GM23338 (cell line): ENCODE data around the gene MAPK12. TPM values are rescaled to one million over a fixed set of nuclear protein-coding genes. Genes with fewer than 3 reads are reported as not detected.

ENCODE experiments used
- ATAC-seq: fragments of 200-7000 bp; cut with Tn5 transposase; 3 replicates; pipeline ENCODE4 v1.9.1; 2020
- DNase-seq: peaks from one replicate; pipeline ENCODE4 v3.0.0-alpha.2; 2015; ENCODE audit warnings: low spot score
- H2AFZ ChIP-seq: fragments of 200-600 bp; sonication (generic); 2 replicates; pipeline ENCODE4 v1.8.0; 2016; ENCODE audit warnings: antibody characterized with exemption, mild to moderate bottlenecking, moderate library complexity
- H3F3A ChIP-seq: fragments of 200-600 bp; sonication (generic); replicated peaks from 2 replicates; pipeline ENCODE4 v1.8.0; 2017; ENCODE audit warnings: antibody characterized with exemption, mixed run types, low read depth
- H3K27ac ChIP-seq: fragments of 200-600 bp; sonication (generic); 2 replicates; pipeline ENCODE4 v1.6.1; 2016; ENCODE audit warnings: low read depth
- H3K27me3 ChIP-seq: fragments of 200-600 bp; sonication (generic); 2 replicates; pipeline ENCODE4 v1.8.0; 2016; ENCODE audit warnings: mild to moderate bottlenecking, mixed run types, moderate library complexity; ENCODE audit not compliant: insufficient read depth
- H3K36me3 ChIP-seq: fragments of 200-600 bp; sonication (generic); 2 replicates; pipeline ENCODE4 v1.8.0; 2016; ENCODE audit warnings: mild to moderate bottlenecking; ENCODE audit not compliant: insufficient read depth
- H3K4me1 ChIP-seq: fragments of 200-600 bp; sonication (generic); 2 replicates; pipeline ENCODE4 v1.8.0; 2016; ENCODE audit warnings: mild to moderate bottlenecking, moderate library complexity; ENCODE audit not compliant: insufficient read depth
- H3K4me2 ChIP-seq: fragments of 200-600 bp; sonication (generic); 2 replicates; pipeline ENCODE4 v1.7.1; 2017; ENCODE audit warnings: mixed run types
- H3K4me3 ChIP-seq: fragments of 200-600 bp; sonication (generic); 2 replicates; pipeline ENCODE4 v1.6.1; 2016; ENCODE audit warnings: mixed run types
- H3K79me2 ChIP-seq: fragments of 200-600 bp; sonication (generic); replicated peaks from 2 replicates; pipeline ENCODE4 v1.8.0; 2017; ENCODE audit warnings: mild to moderate bottlenecking; ENCODE audit not compliant: insufficient read depth
- H3K9me2 ChIP-seq: fragments of 200-600 bp; sonication (generic); 2 replicates; pipeline ENCODE4 v1.8.0; 2017; ENCODE audit not compliant: insufficient read depth
- H4K20me1 ChIP-seq: fragments of 200-600 bp; sonication (generic); replicated peaks from 2 replicates; pipeline ENCODE4 v1.8.0; 2017; ENCODE audit warnings: mild to moderate bottlenecking; ENCODE audit not compliant: insufficient read depth
- H3K27ac Mint-ChIP-seq: 2 replicates; pipeline ENCODE4 v1.8.0; 2020; ENCODE audit warnings: inconsistent platforms, mild to moderate bottlenecking, moderate library complexity, mixed read lengths
- H3K27me3 Mint-ChIP-seq: 3 replicates; pipeline ENCODE4 v1.8.0; 2022; ENCODE audit warnings: low read depth, mild to moderate bottlenecking, moderate library complexity, mixed read lengths, inconsistent platforms; ENCODE audit not compliant: insufficient read depth, poor library complexity
- H3K36me3 Mint-ChIP-seq: 3 replicates; pipeline ENCODE4 v1.8.0; 2021; ENCODE audit warnings: low read depth, mild to moderate bottlenecking, inconsistent platforms, moderate library complexity, mixed read lengths
- H3K4me1 Mint-ChIP-seq: 3 replicates; pipeline ENCODE4 v1.8.0; 2020; ENCODE audit warnings: mild to moderate bottlenecking, inconsistent platforms, mixed read lengths
- H3K4me3 Mint-ChIP-seq: 3 replicates; pipeline ENCODE4 v1.8.0; 2021; ENCODE audit warnings: moderate library complexity, mild to moderate bottlenecking, inconsistent platforms, mixed read lengths
- H3K9me3 Mint-ChIP-seq: 3 replicates; pipeline ENCODE4 v1.8.0; 2020; ENCODE audit warnings: moderate library complexity, mild to moderate bottlenecking, inconsistent platforms, mixed read lengths
- CREB1 ChIP-seq: fragments of 250-450 bp; sonication (Bioruptor Pico); IDR thresholded peaks from 2 replicates; pipeline ENCODE4 v1.5.0; 2020; ENCODE audit warnings: low read depth, mild to moderate bottlenecking, moderate library complexity
- EZH2 ChIP-seq: fragments of 200-600 bp; sonication (generic); IDR thresholded peaks from one replicate; pipeline ENCODE4 v1.8.0; 2017; ENCODE audit warnings: antibody characterized with exemption, mild to moderate bottlenecking, low read depth; ENCODE audit not compliant: unreplicated experiment
- JUNB ChIP-seq: IDR thresholded peaks from one replicate; pipeline ENCODE4 v1.6.1; 2016; ENCODE audit warnings: antibody characterized with exemption; ENCODE audit not compliant: unreplicated experiment
- NANOG ChIP-seq: IDR thresholded peaks from 2 replicates; pipeline ENCODE4 v1.6.1; 2016; ENCODE audit warnings: antibody characterized with exemption, borderline replicate concordance
- STAT1 ChIP-seq: IDR thresholded peaks from one replicate; pipeline ENCODE4 v1.6.1; 2016; ENCODE audit warnings: antibody characterized with exemption; ENCODE audit not compliant: unreplicated experiment
- ZNF114 ChIP-seq: fragments of 250-450 bp; sonication (Bioruptor Pico); IDR thresholded peaks from 2 replicates; pipeline ENCODE4 v1.5.0; 2020; ENCODE audit warnings: mild to moderate bottlenecking, moderate library complexity
- ZNF331 ChIP-seq: fragments of 250-450 bp; sonication (Bioruptor Pico); IDR thresholded peaks from 2 replicates; pipeline ENCODE4 v1.5.0; 2020; ENCODE audit warnings: low read depth, mild to moderate bottlenecking, moderate library complexity
- polyA plus RNA-seq: library from polyadenylated mRNA; unstranded; fragments of >200 nt; fragmentation: Nextera tagmentation; extraction: Ambion mirVana; gene quantifications from 2 replicates; pipeline ENCODE4 v1.2.1, GENCODE V29; 2016
- total RNA-seq: library from RNA; depleted of rRNA; stranded (reverse); fragments of >200 nt; shearing (Covaris generic); gene quantifications from 2 replicates; pipeline ENCODE4 v1.2.3, GENCODE V29; 2014
- TF ChIP-seq, protein P1 (sequence below), 2 experiments: fragments of 200-600 bp in 1 of 2; sonication (generic) in 1 of 2; conservative IDR thresholded peaks; 2 replicates each; pipeline versions ENCODE4 v1.5.1 to v1.6.1; 2016 to 2017; ENCODE audit warnings: antibody characterized with exemption in 2 of 2, low read depth in 2 of 2, mild to moderate bottlenecking in 2 of 2, moderate library complexity in 1 of 2
- TF ChIP-seq, protein P2 (sequence below): IDR thresholded peaks from one replicate; pipeline ENCODE4 v1.6.1; 2018; ENCODE audit warnings: antibody characterized with exemption; ENCODE audit not compliant: unreplicated experiment
- TF ChIP-seq, protein P3 (sequence below): IDR thresholded peaks from 2 replicates; pipeline ENCODE4 v1.6.1; 2016; ENCODE audit warnings: antibody characterized with exemption
- TF ChIP-seq, protein P4 (sequence below): fragments of 250-450 bp; sonication (Bioruptor Pico); IDR thresholded peaks from 2 replicates; pipeline ENCODE4 v1.5.0; 2020; ENCODE audit warnings: mild to moderate bottlenecking, moderate library complexity

Gene MAPK12
- total and polyA plus RNA-seq, 2 experiments from 2014 or later: 10.4 to 26.1 TPM

DNA sequence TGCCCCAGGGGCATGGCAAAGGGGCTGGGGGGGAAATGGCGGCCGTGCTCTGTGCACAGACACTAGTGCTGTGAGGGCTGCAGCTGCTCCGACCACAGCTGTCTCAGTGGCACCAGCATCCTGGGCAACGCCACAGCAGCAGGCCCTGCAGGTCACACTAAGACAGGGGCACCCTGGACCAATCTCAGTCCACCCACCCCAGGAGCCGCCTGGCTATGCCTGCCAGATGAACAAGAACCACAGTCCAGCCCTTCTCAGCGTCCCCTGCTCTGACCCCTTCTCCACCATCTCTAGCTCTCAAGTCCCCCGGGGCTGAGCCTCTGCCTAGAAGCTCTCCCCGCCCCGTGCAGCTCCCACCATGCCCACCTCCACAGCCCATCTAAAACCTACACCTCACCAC lies 33.1 kb downstream of the MAPK12 start (continued):
- TF ChIP-seq, protein P1, sequence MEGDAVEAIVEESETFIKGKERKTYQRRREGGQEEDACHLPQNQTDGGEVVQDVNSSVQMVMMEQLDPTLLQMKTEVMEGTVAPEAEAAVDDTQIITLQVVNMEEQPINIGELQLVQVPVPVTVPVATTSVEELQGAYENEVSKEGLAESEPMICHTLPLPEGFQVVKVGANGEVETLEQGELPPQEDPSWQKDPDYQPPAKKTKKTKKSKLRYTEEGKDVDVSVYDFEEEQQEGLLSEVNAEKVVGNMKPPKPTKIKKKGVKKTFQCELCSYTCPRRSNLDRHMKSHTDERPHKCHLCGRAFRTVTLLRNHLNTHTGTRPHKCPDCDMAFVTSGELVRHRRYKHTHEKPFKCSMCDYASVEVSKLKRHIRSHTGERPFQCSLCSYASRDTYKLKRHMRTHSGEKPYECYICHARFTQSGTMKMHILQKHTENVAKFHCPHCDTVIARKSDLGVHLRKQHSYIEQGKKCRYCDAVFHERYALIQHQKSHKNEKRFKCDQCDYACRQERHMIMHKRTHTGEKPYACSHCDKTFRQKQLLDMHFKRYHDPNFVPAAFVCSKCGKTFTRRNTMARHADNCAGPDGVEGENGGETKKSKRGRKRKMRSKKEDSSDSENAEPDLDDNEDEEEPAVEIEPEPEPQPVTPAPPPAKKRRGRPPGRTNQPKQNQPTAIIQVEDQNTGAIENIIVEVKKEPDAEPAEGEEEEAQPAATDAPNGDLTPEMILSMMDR (conservative IDR thresholded peaks at IDR 0.05; ENCODE audit: low read depth in 2 of 2): no peak
- TF ChIP-seq STAT1: no peak
- TF ChIP-seq CREB1 (CRISPR knock-in tag): no peak
- TF ChIP-seq JUNB: no peak
- TF ChIP-seq, protein P2, sequence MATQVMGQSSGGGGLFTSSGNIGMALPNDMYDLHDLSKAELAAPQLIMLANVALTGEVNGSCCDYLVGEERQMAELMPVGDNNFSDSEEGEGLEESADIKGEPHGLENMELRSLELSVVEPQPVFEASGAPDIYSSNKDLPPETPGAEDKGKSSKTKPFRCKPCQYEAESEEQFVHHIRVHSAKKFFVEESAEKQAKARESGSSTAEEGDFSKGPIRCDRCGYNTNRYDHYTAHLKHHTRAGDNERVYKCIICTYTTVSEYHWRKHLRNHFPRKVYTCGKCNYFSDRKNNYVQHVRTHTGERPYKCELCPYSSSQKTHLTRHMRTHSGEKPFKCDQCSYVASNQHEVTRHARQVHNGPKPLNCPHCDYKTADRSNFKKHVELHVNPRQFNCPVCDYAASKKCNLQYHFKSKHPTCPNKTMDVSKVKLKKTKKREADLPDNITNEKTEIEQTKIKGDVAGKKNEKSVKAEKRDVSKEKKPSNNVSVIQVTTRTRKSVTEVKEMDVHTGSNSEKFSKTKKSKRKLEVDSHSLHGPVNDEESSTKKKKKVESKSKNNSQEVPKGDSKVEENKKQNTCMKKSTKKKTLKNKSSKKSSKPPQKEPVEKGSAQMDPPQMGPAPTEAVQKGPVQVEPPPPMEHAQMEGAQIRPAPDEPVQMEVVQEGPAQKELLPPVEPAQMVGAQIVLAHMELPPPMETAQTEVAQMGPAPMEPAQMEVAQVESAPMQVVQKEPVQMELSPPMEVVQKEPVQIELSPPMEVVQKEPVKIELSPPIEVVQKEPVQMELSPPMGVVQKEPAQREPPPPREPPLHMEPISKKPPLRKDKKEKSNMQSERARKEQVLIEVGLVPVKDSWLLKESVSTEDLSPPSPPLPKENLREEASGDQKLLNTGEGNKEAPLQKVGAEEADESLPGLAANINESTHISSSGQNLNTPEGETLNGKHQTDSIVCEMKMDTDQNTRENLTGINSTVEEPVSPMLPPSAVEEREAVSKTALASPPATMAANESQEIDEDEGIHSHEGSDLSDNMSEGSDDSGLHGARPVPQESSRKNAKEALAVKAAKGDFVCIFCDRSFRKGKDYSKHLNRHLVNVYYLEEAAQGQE: no peak
- no peak for TF ChIP-seq EZH2
- no peak for TF ChIP-seq ZNF114 (CRISPR knock-in tag)
- TF ChIP-seq ZNF331: no peak

DNA sequence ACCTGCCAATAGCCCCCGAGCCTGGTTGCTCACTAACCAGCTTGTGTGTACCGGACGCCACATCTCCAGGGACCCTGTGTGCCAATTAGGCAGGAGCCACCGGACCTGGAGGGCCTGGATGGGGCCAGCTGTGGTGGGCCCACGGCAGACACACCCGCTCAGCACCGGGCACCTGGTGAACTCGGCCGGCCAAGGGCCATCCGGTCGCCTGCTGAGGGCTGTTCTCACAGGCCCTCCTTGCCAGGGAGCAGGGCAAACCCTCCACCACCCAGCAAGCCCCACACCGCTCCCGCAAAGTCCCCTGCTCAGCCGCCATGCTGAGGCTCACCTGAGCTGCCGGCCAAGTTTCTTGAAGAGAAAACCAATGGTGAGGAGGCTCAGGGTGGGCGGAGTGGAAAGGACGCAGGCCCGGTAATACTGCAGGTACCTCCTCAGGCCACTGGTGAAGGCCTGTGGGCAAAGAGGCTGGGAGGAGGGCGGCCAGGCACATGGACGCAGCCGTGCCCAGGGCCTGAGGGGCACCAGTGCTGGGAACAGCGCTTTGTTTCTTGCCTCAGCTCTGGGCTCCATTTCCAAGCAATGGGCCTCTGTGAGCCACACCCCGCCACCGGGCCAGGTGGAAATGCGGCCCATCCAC lies 33.8 kb downstream of the MAPK12 start:
- no peaks in the 10 kb centered on the region for H3K9me2 ChIP-seq
- Mint-ChIP-seq H3K36me3 (peaks cover 18% of the 10 kb centered on the region), H3K27me3 (peaks cover 7% of the 10 kb centered on the region), H3K4me3 (no peak overlapping the region), H3K9me3 (no peaks in the 10 kb centered on the region), H3K27ac (no peak overlapping the region), H3K4me1 (no peaks in the 10 kb centered on the region)
- H3K36me3 ChIP-seq: no peaks in the 10 kb centered on the region
- H3K79me2 ChIP-seq: no peaks in the 10 kb centered on the region
- DNase-seq: no peak
- no peak overlapping the region for H2AFZ ChIP-seq
- H3K27ac ChIP-seq: no peak overlapping the region
- H3K4me2 ChIP-seq: no peak overlapping the region
- H3K4me1 ChIP-seq: no peaks in the 10 kb centered on the region
- no peaks in the 10 kb centered on the region for H3K27me3 ChIP-seq
- no peak overlapping the region for H3K4me3 ChIP-seq
- H4K20me1 ChIP-seq: peaks cover 9% of the 10 kb centered on the region
- no peak for ATAC-seq
- no peaks in the 10 kb centered on the region for H3F3A ChIP-seq
- no peak for TF ChIP-seq STAT1
- no peak for TF ChIP-seq JUNB
- no peak for TF ChIP-seq CREB1 (CRISPR knock-in tag)
- TF ChIP-seq, protein P3, sequence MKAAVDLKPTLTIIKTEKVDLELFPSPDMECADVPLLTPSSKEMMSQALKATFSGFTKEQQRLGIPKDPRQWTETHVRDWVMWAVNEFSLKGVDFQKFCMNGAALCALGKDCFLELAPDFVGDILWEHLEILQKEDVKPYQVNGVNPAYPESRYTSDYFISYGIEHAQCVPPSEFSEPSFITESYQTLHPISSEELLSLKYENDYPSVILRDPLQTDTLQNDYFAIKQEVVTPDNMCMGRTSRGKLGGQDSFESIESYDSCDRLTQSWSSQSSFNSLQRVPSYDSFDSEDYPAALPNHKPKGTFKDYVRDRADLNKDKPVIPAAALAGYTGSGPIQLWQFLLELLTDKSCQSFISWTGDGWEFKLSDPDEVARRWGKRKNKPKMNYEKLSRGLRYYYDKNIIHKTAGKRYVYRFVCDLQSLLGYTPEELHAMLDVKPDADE: no peak
- TF ChIP-seq, protein P4, sequence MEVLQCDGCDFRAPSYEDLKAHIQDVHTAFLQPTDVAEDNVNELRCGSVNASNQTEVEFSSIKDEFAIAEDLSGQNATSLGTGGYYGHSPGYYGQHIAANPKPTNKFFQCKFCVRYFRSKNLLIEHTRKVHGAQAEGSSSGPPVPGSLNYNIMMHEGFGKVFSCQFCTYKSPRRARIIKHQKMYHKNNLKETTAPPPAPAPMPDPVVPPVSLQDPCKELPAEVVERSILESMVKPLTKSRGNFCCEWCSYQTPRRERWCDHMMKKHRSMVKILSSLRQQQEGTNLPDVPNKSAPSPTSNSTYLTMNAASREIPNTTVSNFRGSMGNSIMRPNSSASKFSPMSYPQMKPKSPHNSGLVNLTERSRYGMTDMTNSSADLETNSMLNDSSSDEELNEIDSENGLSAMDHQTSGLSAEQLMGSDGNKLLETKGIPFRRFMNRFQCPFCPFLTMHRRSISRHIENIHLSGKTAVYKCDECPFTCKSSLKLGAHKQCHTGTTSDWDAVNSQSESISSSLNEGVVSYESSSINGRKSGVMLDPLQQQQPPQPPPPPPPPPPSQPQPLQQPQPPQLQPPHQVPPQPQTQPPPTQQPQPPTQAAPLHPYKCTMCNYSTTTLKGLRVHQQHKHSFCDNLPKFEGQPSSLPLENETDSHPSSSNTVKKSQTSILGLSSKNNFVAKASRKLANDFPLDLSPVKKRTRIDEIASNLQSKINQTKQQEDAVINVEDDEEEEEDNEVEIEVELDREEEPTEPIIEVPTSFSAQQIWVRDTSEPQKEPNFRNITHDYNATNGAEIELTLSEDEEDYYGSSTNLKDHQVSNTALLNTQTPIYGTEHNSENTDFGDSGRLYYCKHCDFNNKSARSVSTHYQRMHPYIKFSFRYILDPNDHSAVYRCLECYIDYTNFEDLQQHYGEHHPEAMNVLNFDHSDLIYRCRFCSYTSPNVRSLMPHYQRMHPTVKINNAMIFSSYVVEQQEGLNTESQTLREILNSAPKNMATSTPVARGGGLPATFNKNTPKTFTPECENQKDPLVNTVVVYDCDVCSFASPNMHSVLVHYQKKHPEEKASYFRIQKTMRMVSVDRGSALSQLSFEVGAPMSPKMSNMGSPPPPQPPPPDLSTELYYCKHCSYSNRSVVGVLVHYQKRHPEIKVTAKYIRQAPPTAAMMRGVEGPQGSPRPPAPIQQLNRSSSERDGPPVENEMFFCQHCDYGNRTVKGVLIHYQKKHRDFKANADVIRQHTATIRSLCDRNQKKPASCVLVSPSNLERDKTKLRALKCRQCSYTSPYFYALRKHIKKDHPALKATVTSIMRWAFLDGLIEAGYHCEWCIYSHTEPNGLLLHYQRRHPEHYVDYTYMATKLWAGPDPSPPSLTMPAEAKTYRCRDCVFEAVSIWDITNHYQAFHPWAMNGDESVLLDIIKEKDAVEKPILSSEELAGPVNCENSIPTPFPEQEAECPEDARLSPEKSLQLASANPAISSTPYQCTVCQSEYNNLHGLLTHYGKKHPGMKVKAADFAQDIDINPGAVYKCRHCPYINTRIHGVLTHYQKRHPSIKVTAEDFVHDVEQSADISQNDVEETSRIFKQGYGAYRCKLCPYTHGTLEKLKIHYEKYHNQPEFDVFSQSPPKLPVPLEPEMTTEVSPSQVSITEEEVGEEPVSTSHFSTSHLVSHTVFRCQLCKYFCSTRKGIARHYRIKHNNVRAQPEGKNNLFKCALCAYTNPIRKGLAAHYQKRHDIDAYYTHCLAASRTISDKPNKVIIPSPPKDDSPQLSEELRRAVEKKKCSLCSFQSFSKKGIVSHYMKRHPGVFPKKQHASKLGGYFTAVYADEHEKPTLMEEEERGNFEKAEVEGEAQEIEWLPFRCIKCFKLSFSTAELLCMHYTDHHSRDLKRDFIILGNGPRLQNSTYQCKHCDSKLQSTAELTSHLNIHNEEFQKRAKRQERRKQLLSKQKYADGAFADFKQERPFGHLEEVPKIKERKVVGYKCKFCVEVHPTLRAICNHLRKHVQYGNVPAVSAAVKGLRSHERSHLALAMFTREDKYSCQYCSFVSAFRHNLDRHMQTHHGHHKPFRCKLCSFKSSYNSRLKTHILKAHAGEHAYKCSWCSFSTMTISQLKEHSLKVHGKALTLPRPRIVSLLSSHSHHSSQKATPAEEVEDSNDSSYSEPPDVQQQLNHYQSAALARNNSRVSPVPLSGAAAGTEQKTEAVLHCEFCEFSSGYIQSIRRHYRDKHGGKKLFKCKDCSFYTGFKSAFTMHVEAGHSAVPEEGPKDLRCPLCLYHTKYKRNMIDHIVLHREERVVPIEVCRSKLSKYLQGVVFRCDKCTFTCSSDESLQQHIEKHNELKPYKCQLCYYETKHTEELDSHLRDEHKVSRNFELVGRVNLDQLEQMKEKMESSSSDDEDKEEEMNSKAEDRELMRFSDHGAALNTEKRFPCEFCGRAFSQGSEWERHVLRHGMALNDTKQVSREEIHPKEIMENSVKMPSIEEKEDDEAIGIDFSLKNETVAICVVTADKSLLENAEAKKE (CRISPR knock-in tag): no peak
- TF ChIP-seq ZNF114 (CRISPR knock-in tag): no peak
- no peak for TF ChIP-seq NANOG
